Stimulated activated CD8-positive, alpha-beta memory T cell treated with anti-CD3 and anti-CD28 coated beads, Interleukin-7, amount 100 ng/mL, for 48 hours (primary cell): ENCODE data around the gene SH3BP4.

Experiments used
- DNase-seq, 2 donors: peaks; one replicate each; pipeline ENCODE4 v3.0.0-alpha.2; 2020; ENCODE audit warnings: low read depth in 1 of 2; ENCODE audit errors: extremely low read depth in 1 of 2

Gene SH3BP4

GRCh38 chr2:234940527-234940926 lies 11.3 kb upstream of the SH3BP4 start:
- DNase-seq = no peak

GRCh38 chr2:234945339-234945873 lies 6.4 kb upstream of the SH3BP4 start:
- no peak for DNase-seq

- no peak for DNase-seq
Measured at GRCh38 chr2:234947556-234947955, 4.3 kb upstream of the SH3BP4 start.

- DNase-seq = no peak
Measured at GRCh38 chr2:234949762-234950434, 1.9 kb upstream of the SH3BP4 start.

GRCh38 chr2:234950435-234950729 lies 1.4 kb upstream of the SH3BP4 start:
- no peak for DNase-seq

GRCh38 chr2:234950730-234951663 lies 820 bp upstream of the SH3BP4 start:
- no peak for DNase-seq

GRCh38 chr2:234952270-234953115 lies 676 bp downstream of the SH3BP4 start:
- no peak for DNase-seq

- no peak for DNase-seq
Measured at GRCh38 chr2:234953116-234954031, 1.6 kb downstream of the SH3BP4 start.

GRCh38 chr2:234954551-234954992 lies 2.8 kb downstream of the SH3BP4 start:
- DNase-seq = no peak

- no peak for DNase-seq
Measured at GRCh38 chr2:234955091-234955591, 3.3 kb downstream of the SH3BP4 start.

- DNase-seq = no peak
Measured at GRCh38 chr2:234955971-234956509, 4.2 kb downstream of the SH3BP4 start.

- no peak for DNase-seq
Measured at GRCh38 chr2:234957834-234958135, 6.0 kb downstream of the SH3BP4 start.

GRCh38 chr2:234958311-234958710 lies 6.5 kb downstream of the SH3BP4 start:
- DNase-seq = no peak

- no peak for DNase-seq
Measured at GRCh38 chr2:234958746-234959395, 7.1 kb downstream of the SH3BP4 start.

GRCh38 chr2:234960175-234961088 lies 8.6 kb downstream of the SH3BP4 start:
- no peak for DNase-seq

GRCh38 chr2:234961784-234962183 lies 10.0 kb downstream of the SH3BP4 start:
- DNase-seq = no peak

- no peak for DNase-seq
Measured at GRCh38 chr2:234963773-234964615, 12.2 kb downstream of the SH3BP4 start.
